HG03575 (cell line): ENCODE results near the gene SPACA5.
"Not testable (repeated sequence)": the region's sequence is repeated elsewhere in the genome, so short reads cannot be mapped to it uniquely, and the experiment has no call there.

Experiments
- ATAC-seq: cut with Tn5 transposase; IDR thresholded peaks from one replicate; pipeline ENCODE4 v1.9.1; 2021; ENCODE audit not compliant: unreplicated experiment, insufficient number of reproducible peaks, low FRiP score; ENCODE audit errors: extremely low read depth

The SPACA5 gene

DNA sequence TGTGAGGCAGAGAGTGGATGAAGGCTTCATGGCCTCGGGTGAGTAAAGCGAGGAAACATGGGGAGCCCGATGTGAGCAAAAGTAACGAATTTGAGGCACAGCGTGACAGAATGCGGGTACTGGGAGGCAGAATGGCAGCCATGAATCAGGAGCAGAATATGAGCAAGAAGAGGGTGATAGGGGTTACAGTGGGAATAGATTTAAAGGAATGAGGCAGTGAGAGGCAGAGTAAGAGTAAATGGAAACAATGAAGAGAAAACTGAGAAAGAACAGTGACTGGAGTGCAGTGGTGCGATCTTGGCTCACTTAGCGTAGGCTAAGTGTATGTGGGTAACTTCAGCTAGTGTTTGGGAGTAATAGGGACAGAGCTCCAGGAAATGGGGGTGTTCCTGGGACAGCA lies at the start of gene SPACA5:
SPACA5 (plus strand) TSS at position 301 of the 400 bp plus-strand sequence. CDS start 815 bp downstream, outside the sequence.
- not testable (repeated sequence) for ATAC-seq

- ATAC-seq: not testable (repeated sequence)
These were observed 48.6 kb upstream of the SPACA5 start for GRCh38 chrX:47958206-47958605.

- no peak for ATAC-seq
These were observed 47.9 kb upstream of the SPACA5 start for GRCh38 chrX:47958761-47959342.

DNA sequence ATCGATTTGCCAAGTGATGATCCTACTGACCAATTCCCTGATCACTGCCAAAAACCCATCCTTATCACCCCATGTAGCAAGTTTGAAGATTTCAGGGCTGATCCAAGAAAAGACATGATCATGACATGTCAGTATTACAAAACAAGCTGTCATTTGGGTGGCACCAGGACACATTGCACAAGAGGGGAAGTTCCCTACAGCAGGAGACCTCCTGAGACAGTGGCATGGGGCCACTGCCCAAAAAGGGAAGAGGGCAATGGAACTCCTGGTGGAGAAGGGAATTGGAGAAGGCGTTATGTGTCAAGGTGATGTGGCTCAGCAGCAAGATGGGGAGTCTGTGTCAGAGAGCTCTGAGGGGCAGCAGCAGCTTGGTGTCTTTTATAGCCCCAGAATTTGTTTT lies 46.4 kb upstream of the SPACA5 start:
- no peak for ATAC-seq

DNA sequence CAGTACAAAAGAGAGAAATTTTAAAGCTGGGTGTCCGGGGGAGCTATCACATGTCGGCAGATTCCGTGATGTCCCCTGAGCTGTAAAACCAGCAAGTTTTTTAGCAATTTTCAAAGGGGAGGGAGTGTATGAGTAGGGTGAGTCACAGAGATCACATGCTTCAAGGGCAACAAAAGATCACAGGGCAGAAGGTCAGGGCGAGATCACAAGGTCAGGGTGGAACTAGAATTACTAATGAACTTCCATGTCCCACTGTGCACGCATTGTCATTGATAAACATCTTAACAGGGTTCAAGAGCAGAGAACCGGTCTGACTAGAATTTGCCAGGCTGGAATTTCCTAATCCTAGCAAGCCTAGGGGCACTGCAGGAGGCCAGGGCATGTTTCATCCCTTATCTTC lies 45.0 kb upstream of the SPACA5 start:
- not testable (repeated sequence) for ATAC-seq

- not testable (repeated sequence) for ATAC-seq
These were observed 41.3 kb upstream of the SPACA5 start for GRCh38 chrX:47965526-47965925.

- ATAC-seq: no peak
These were observed 33.6 kb upstream of the SPACA5 start for GRCh38 chrX:47973235-47973634.

GRCh38 chrX:47976254-47977151 lies 30.3 kb upstream of the SPACA5 start:
- no peak for ATAC-seq

DNA sequence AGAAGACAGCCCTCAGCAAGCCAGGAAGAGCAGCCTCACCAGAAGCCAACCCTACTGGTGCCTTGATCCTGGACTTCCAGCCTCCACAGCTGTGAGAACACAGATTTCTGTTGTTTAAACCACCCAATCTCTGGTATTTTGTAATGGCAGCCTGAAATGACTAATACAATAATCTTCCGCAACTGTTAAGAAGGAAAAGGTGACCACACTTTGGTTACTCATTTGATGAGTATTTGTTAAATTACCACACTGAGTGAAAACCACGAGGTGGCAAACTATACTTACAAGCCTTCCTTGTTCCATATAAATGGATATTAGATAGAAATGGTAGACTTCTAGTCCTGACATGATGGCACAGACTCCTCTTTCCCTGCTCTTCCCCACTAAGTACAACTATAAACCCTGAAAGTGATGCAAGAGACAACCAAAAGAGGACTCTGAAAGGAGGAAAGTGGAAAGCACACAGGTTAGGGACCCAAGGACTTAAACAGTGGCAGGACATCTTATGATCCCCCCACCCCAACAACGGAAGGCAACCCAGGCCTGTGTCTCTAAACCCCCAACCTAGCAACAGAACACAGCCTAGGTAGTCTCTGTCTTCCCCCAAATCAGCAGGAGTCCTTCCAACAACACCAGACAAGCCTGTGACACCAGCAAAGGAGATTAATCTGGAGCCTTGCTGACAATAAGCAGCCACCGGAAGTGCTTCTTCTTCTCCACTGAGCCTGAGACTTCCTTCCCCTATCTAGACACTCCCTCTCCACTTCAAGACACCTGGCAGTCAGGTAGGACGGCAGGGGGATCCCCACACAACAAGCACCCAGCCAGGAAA lies 15.3 kb upstream of the SPACA5 start:
- no peak for ATAC-seq

DNA sequence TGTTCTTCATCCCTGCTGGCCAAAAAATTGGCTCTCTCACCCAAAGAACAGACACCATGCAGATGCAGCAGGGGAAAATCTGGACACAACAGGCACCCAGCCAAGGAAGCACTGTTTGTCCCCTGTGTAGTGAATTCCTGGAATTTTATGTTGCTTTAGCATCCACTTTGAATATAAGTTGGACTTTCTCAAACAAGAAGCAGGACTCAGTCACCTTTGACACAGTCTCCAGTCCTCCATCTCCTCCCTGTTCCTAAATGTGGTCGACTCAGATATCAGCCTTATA lies 14.8 kb upstream of the SPACA5 start:
- no peak for ATAC-seq

- ATAC-seq: no peak
These were observed 14.1 kb upstream of the SPACA5 start for GRCh38 chrX:47992669-47993068.

DNA sequence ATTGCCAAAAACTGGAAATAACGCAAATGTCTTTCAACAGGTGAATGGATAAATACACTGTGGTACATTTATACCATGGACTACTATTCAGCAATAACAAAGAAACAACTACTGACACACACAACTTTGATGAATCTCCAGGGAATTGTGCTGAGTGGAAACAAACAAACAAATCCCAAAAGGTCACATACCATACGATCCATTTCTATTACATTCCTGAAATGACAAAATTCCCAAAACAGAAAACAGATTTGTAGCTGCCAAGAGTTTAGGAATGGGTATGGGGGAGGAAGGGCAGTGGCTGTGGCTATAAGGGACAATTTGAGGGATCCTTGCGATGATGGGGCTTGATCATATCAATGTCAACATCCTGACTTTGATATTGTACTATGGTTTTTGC lies 5.5 kb upstream of the SPACA5 start:
- ATAC-seq: no peak

DNA sequence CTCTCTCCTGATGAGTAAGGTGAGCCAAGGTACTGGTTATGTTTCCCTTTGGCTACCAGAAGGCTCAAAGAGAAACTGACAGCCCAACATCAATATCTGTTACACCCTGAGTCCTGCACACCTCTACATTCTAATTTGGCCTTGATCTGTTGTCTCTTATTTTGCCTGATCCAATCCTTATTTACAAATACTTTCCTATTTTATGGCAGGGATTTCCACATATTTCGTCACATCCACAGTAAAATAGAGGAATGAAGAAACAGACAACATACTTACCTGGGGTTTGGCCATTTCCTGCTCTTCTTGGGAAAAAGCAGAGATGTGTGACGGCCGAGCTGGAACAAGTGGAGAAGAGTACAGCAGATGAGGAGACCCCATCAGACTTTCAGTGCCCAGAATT lies 4.5 kb upstream of the SPACA5 start:
- ATAC-seq: no peak

GRCh38 chrX:48002929-48003328 lies 3.9 kb upstream of the SPACA5 start:
- no peak for ATAC-seq

- no peak for ATAC-seq
These were observed 3.4 kb upstream of the SPACA5 start for GRCh38 chrX:48003367-48003757.

DNA sequence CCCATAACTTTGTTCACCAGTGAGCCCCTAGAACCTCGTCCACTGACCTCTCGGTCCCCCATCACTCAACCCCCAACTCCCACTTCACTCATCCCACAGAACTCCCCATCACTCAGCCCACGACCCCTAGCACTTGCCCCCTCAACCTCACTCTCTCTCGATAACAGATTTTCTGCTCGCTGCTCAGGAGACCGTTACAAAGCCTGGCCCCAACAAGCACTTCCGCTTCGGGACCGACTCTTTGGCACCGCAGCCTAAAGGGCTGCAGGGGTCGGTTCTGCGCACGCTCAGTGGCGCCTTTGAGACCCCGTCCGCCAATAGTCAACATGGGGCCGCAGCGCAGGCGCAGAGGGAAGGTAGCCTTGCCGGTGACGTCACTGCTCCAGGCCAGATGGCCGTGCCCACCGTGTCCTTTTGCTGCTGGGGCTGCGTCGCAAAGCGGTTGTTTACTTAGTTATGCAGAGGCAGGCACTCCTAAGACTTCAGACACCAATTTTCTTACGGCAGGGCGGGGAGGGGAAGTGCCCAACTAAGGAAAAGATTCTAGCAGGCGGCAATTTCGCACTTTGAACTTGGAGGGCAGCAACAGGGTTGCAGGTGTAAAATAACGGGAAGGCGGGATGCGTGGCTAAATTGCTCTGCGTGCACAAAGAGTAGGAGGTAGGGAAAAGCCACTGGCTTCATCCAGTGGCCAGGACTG lies 2.9 kb upstream of the SPACA5 start, which contains the start of gene ZNF182:
ZNF182 (minus strand) TSS at position 232 of the 700 bp plus-strand sequence. CDS start 1,380 bp downstream, outside the sequence.
- ATAC-seq: peak; percentile 47

DNA sequence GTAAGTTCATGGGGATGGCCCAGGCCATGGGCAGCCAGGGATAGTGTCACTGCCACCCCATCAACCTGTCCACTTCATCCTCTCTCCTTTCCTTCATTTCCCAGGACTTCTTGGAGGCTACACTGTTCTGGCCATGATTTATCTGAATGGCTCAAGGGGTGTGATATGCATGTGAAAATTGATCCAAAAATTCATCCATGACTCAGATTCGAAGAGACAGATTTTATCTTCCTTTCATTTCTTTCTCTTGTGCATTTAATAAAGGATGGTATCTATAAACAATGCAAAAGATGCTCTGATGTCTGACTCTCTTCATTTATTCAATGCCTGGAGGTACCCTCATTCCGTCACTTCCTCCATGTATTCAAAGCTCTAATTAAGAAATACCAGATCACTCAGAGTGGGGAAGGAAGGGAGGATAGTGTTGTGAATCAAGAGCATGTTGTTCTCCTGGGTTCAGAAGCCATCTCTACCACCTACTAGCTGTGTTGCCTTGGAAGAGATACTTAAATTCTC lies 2.7 kb downstream of the SPACA5 start:
- ATAC-seq: not testable (repeated sequence)

- not testable (repeated sequence) for ATAC-seq
These were observed 10.0 kb downstream of the SPACA5 start for GRCh38 chrX:48016583-48017310.
